Measurements from ENCODE around the gene PDZK1. TPM values are rescaled to one million over a fixed set of nuclear protein-coding genes. Genes with fewer than 3 reads are reported as not detected.
"Not testable (repeated sequence)": the region's sequence is repeated elsewhere in the genome, so short reads cannot be mapped to it uniquely, and the experiment has no call there.

The PDZK1 gene
- total and polyA plus RNA-seq, 9 donors, result 0.21 to 13.4 (median 0.83) TPM; not detected in 2

DNA sequence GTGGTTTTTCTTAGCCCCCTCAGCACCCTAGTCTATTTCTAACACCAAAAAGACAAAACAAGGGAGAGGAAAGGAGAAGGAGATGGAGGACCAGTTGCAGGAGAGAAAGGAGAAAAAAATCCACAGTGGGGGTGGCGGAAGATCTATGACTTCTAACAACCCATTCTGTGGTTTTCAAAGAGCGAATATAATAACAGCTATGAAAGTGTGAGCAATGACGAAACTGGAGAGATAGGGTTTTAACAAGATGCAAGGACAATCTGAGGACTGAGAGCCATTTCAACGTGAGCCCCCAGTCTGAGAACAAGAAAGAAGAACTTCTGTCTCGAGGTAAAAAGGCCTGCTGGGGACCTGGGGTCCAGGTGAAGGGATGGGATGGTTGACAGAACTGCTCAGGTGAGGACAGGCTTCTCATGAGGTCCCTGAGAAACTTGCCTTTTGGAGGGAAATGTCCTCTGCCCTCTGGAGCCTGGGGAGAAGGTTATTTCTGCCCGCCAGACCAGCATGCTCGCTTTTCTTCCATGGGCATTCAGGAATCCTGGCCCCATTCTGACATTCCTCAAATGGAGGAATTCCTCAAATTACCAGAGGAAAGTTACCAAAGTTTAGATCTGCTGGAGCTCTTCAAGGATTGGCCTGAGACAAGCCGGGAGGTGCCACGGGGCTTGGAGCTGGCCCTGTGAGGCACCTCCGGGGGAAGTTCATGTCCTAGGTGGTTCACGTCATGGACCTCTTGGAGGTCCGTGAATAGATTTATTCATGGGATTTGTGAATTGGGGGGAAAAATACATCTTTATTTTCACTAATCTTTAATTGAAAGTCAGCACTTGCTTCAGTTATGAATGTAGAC lies 12.3 kb upstream of the PDZK1 start, which contains the start of gene CD160:
TSS of gene CD160 (plus strand) at position 270 of the 850 bp plus-strand sequence. CDS start 8,829 bp downstream, outside the sequence.
- Histone ChIP-seq H3K27ac (no peak within 1 kb of the TSS), H3K4me3 (no peak within 1 kb of the TSS), H3K4me1 (ENCODE audit: insufficient read depth) (peaks cover 3% of the 10 kb centered on the region), H3K36me3 (no peaks in the 10 kb centered on the region), H3K27me3 (no peaks in the 10 kb centered on the region), H3K9me3 (no peaks in the 10 kb centered on the region)
- no peak for DNase-seq
- TF ChIP-seq, protein P1, sequence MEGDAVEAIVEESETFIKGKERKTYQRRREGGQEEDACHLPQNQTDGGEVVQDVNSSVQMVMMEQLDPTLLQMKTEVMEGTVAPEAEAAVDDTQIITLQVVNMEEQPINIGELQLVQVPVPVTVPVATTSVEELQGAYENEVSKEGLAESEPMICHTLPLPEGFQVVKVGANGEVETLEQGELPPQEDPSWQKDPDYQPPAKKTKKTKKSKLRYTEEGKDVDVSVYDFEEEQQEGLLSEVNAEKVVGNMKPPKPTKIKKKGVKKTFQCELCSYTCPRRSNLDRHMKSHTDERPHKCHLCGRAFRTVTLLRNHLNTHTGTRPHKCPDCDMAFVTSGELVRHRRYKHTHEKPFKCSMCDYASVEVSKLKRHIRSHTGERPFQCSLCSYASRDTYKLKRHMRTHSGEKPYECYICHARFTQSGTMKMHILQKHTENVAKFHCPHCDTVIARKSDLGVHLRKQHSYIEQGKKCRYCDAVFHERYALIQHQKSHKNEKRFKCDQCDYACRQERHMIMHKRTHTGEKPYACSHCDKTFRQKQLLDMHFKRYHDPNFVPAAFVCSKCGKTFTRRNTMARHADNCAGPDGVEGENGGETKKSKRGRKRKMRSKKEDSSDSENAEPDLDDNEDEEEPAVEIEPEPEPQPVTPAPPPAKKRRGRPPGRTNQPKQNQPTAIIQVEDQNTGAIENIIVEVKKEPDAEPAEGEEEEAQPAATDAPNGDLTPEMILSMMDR (IDR thresholded peaks at IDR 0.05), result no peak
- TF ChIP-seq POLR2A (IDR thresholded peaks at IDR 0.05), result no peak
- TF ChIP-seq EP300 (IDR thresholded peaks at IDR 0.05), result no peak
- 85 to 87% (median 87%) methylated on average over 12 of the region's 12 CpGs for WGBS, 3 donors
- intact Hi-C loops (cut with DNase I), result no loop called here

DNA sequence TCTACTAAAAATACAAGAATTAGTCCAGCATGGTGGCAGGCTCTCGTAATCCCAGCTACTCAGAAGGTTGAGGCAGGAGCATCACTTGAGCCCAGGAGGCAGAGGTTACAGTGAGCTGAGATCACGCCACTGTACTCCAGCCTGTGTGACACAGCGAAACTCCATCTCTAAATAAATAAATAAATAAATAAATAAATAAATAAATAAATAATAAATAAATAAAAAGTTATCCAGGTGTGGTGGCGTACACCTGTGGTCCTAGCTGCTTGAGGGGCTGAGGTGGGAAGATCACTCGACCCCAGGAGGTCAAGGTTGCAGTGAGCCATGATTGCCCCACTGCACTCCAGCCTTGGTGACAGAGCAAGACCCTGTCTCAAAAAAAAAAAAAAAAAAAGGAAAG lies 11.3 kb upstream of the PDZK1 start:
- H3K27me3 ChIP-seq; H3K4me1 ChIP-seq (ENCODE audit: insufficient read depth); H3K4me3 ChIP-seq; H3K9me3 ChIP-seq; DNase-seq; H3K36me3 ChIP-seq; intact Hi-C loops (cut with DNase I); H3K27ac ChIP-seq: not testable (repeated sequence)
- 89 to 94% (median 92%) methylated on average over 5 of the region's 5 CpGs for WGBS, 3 donors

DNA sequence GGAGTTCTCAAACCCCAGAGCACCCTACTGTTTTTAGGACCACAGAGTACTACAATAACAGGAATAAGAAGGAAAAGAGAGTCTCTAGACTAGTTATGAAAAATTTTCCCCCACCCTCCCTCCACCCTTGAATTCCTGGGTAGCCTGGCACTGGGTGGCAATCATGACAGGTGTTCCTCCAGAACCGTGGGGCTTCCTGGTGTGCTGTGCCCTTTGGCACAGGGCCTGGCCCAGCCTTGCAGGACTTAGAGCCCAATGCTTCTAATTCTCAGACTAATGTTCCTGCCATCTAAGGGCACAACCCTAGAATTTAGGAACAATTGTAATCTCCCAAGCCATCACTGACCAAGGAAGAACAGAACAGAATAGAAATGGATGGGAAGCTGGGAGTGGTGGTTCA lies 10.7 kb upstream of the PDZK1 start:
- Histone ChIP-seq H3K4me3 (no peak overlapping the region), H3K4me1 (ENCODE audit: insufficient read depth) (peaks cover 3% of the 10 kb centered on the region), H3K27me3 (no peaks in the 10 kb centered on the region), H3K27ac (no peak overlapping the region), H3K36me3 (no peaks in the 10 kb centered on the region), H3K9me3 (no peaks in the 10 kb centered on the region)
- intact Hi-C loops (cut with DNase I), result no loop called here
- DNase-seq, result no peak
- no peak for TF ChIP-seq POLR2A (IDR thresholded peaks at IDR 0.05)
- TF ChIP-seq EP300 (IDR thresholded peaks at IDR 0.05), result no peak
- TF ChIP-seq, protein P1 (IDR thresholded peaks at IDR 0.05), result no peak
- WGBS, 3 donors, result 44 to 55% (median 50%) methylated on average over 1 of the region's 1 CpG

DNA sequence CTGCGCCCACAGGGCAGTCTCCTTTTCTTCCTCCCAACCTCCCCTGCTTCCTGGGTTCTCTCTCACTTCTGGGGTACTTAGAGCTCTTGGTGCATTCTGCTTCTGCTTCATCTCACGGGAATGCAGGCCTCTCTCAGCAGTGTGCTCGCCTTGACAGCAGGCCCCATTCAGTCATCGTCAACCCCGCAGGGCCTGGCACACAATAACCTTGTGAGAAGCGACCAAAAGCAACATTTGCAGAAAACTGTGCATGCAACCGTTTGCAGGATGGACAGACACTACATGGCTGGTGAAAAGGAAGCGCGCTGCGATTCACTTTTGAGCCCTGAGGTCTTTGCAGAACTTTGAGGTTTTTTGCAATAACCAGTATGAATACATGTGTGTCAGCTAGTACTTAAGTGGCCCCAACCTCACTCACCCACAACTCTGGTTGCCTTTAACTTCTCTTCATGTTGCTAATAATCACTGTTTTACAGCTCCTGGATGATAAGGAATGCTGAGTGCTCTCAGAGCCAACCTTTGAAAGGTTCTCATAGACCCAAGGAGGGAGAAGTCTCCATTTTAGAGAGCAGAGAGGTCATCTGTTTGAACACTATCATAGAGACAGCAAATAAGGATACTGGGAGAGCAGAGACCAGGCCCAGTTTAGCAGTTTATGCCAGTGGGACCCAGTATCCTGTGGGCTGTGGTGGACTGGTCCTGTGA lies 9.6 kb upstream of the PDZK1 start:
- no peak for DNase-seq
- Histone ChIP-seq H3K27ac (no peak overlapping the region), H3K4me1 (ENCODE audit: insufficient read depth) (peaks cover 3% of the 10 kb centered on the region), H3K4me3 (no peak overlapping the region), H3K36me3 (no peaks in the 10 kb centered on the region), H3K9me3 (no peaks in the 10 kb centered on the region), H3K27me3 (no peaks in the 10 kb centered on the region)
- TF ChIP-seq, protein P1 (IDR thresholded peaks at IDR 0.05), result no peak
- intact Hi-C loops (cut with DNase I), result no loop called here
- 77 to 85% (median 82%) methylated on average over 10 of the region's 10 CpGs for WGBS, 3 donors

Measured in ovary (tissue), 9 donors.